Glomerular visceral epithelial cell (primary cell): ENCODE results near the gene MSH5.

Experiments used
- DNase-seq: peaks from one replicate; pipeline ENCODE4 v3.0.0-alpha.2; 2016; ENCODE audit errors: extremely low spot score

Gene MSH5

DNA sequence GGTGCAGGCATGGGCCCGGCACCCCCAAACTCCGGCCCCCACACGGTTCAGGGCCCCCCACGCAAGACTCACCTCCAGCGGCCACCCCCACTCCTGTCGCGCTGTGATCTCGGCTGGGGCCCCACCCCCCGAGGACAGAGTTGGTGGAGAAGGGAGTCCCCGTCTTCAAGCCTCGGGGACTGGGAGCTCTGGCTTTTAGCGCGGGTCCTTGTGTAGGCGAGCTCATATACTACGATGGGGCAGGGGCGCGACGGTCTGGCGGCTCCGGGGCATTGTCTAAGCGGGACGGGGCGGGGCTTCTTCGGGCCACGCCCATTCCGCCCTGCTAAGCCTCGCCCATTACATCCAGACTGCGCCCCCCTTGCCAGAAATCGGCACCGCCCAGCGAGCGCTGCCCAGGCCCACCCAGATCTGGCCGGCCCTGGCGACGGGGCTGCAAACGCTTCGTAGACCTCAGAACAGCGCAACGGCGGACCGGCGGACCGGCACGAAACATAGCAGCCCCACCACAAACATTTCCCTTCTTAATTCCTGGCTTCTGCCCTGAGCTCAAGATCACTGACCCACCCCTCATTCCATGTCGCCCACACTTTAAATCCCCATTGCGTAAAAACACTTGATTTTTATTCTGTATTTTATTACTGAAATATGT lies 9.7 kb upstream of the MSH5 start:
- DNase-seq: peak; percentile 88

DNA sequence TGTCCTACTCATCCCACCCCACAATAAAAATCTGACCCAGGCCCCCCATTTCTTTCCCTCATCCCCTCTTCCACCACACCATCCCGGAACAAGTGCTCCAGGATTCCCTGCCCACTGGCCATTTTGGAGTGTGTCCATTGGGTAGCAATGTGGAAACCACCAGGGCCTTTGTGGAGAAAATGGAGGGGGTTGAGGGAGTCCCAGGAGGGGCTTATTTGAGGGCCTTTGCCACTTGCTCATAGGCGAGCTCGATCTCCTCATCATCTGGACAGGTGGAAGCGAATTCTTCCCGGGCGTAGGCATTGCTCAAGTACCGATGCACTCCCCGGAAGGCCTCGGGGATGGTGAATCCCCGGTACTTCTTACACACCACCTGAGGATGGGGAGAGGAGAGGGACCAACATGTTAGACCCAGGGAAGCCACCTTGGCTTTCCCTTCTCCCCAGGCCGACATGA lies 9.1 kb upstream of the MSH5 start:
- DNase-seq: no peak

DNA sequence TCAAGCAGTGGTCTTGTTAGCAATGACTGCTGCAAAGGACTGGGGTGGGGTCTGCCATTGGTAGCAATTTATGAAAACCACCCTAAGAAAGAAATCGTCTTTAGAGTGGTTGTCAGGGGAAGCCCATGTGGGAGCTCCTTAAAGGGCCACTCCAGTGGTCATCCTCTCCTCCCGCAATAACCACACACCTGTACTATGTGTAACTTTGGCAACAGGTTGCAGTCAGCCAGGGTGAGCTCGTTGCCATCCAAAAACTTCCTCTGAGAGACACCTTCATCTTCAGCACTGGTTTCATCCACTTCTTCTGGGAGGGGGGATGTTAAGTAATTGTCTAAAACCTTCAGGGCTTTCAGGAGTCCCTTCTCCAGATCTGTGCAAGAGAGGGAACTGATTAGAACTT lies 7.8 kb upstream of the MSH5 start:
- DNase-seq: no peak

DNA sequence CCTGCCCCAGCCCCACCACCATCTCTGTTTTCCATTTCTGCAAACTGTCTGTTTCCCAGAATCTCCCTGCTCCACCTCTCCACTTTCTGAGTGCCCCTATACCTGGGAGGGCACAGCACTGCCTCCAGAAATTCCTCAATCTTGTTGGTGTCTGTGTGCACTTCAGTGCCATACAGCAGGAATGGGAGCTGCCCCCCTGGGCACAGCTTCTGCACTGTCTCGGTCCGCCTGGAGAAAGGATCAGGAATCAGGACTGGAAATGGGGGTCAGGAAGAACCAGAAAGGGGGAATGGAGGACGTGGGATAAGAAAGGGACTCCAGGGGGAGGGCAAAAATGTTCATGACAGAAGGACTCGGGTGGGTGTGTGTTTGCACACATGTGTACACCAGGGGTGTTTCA lies 6.1 kb upstream of the MSH5 start:
- no peak for DNase-seq

DNA sequence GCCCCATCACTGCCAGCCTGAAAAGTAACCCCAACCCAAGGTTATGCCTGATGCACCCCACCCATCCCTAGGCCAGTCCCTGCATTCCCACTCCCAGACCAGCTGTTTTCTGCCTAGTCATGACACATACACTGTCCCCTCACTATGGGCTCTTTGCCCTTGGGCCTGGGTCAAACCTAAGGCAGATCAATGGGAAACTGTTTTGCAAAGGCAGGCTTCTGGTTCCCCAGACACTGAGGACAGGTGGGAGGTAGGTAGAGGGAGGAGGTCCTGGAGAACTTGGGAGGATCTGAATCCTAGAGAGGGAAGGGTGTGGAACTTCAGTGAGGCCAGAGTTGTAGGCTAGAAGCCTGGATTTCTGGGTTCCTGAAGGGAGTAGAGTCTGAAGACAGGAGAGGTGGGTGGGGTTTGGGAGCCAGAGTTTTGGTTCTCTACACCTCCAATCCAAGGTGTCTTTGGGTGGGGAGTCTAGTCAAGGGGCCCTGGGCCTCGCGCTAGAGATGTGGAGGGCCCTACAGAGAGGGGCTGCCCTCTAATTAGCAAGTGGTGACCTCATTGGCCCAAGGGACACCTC lies 5.5 kb upstream of the MSH5 start:
- no peak for DNase-seq

DNA sequence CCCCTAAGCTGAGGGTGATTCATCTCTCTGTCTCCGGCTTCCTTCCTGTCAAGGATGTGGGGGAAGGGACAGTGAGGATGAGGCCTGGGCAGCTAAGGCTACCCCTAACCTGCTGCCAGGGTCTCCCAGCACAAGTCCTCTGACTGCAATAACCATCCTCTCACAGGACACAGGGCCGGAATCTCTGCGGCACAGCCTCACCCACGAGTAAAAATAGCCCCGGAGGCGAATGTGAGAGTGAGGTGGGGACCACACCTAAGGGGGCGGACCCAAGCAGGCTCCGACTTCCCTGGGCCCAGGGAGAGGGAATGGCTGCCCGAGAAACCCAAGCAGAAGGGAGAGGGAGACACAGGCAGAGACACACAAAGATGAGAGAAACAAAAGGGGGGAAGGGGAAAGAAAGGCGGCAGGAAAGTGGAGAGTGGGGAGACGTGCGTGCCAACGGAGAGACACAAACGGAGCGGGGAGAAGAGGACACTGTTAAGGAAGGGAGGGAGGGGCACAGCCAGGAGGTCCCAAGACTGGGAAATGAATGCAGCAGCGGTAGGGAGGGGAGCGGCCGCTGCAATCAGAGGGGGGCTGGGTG lies 4.9 kb upstream of the MSH5 start:
- peak; percentile 77 for DNase-seq

DNA sequence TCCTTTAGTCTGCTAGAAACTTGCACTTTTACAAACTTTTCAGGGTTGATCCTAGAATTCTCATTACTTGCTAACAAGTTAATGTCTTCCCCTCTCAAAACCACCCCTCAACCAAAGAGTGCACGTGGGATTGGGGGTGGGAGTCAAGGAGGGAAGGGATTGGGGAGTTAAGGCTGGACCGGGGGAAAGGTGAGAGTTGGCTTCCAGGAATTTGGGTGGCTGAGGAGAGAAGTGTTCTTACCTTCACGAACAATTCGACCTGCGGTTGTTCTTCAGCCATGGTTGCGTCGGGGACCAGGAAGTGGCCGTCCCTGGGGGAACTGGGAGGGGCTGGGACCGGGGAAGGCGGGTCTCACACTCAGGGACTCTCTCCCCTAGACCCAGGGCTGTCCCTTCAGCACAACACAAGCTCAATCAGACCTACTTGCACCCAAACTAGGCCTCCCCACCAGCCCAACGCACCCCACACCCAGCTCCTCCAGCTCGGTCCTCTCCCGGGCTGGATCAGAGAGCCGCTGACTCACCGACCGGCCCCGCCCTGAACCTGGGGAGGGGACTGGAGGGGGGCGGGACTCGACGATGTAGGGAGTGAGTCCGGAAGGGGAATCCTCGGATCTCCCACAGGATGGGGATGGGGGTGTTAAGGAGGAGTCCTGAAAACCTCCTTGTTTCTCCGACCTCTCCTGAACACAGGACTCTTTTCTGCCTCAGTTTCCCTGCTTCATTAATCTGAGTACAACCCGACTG lies 3.6 kb upstream of the MSH5 start, which contains the start of gene CLIC1:
CLIC1 (minus strand) TSS at position 510 of the 747 bp plus-strand sequence; CDS start at position 280, 230 bp downstream.
- DNase-seq: peak; percentile 85

DNA sequence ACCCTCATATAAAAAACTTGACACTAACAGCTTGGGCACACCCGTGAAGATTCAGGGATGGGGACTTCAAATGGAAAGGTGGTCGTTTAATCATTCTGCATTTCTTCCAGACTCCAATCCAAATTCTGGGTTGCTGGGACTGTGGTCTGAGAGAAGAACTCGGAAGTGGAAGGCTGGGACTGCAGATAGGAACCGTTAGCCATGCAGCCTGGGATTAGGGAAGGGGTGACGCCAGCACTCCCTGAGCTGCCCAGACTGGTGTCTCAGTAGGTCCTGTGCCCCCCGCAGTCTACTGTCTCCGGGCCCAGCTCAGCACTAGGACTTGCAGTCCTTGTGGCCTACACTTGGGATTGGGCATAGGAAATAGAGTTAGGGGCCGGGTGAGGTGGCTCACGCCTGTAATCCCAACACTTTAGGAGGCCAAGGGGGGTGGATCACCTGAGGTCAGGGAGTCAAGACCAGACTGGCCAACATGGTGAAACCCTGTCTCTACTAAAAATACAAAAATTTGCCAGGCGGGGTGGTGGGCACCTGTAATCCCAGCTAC lies 3.0 kb upstream of the MSH5 start:
- no peak for DNase-seq

DNA sequence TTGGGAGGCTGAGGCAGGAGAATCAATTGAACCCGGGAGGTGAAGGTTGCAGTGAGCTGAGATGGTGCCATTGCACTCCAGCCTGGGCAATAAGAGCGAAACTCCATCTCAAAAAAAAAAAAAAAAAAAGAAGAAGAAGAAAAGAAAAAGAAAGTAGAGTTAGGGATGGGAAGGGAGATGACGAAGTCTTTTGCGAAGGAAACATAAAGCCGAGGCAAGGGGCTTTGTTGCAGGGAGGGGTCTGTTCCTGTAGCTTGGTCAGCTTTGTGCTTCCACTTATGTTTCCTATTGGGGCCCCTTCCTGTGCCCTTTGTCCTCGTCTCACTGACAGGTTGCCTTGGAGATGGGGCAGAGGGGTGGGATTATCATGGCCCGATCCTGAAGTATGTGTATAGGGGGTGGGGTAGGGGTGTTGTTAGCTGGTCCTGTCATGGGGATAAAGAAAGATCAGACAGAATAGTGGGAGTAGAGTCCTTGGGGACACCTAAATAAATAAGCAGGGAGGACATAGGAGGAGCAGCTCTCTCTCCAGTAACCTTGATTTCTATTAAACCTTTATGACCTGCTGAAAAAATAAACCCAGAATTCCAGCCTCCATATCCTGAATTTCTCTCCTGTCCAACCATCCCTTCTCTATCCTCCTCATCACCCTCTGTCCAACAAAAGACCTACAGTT lies 2.4 kb upstream of the MSH5 start:
- DNase-seq: no peak

DNA sequence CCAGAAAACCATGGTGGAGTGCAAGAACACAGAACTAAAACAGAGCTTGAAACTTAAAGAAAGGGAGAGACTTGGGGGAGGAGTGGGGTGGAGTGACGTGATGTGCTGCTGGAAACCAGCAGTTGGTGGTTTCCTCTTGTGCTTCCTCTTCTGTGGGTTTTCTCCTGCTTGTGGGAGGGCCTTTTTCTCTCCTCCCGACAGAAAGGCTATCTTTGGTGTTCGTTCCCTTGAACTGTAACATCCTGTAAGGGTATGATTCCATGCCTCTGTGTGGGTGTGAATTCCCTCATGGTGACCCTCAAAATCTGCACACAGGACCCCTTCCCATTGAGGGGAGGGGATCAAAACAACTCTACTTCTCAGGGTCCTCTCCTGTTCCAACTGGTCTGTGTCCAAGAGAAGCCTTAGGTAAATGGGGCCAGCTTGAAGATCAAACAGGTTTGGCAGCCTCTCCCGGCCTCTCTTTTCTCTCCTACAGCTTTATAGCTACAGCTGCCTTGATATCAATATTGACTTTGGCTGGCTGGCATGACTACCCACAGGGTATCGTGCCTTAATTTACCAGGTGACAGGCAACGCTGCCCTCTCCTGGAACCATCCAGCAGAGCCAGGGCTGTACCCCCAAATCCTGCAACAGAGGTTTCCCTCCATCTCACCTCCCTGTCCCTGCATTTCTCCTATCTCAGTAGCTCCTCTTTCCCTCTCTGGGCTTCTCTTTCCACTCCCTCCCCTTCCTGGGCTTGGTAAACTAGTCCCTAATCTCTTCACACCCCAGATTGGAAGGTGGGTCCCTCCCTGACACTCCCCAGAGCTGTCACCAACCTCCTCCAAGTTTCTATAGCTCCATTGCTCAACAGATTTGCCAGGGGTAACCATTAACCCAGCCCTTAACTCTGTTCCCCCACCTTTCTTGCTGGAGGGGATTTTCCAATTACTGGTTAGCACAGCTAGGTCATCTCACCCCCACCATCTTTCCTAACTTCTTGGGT lies 1.5 kb upstream of the MSH5 start:
- DNase-seq: peak; percentile 85

DNA sequence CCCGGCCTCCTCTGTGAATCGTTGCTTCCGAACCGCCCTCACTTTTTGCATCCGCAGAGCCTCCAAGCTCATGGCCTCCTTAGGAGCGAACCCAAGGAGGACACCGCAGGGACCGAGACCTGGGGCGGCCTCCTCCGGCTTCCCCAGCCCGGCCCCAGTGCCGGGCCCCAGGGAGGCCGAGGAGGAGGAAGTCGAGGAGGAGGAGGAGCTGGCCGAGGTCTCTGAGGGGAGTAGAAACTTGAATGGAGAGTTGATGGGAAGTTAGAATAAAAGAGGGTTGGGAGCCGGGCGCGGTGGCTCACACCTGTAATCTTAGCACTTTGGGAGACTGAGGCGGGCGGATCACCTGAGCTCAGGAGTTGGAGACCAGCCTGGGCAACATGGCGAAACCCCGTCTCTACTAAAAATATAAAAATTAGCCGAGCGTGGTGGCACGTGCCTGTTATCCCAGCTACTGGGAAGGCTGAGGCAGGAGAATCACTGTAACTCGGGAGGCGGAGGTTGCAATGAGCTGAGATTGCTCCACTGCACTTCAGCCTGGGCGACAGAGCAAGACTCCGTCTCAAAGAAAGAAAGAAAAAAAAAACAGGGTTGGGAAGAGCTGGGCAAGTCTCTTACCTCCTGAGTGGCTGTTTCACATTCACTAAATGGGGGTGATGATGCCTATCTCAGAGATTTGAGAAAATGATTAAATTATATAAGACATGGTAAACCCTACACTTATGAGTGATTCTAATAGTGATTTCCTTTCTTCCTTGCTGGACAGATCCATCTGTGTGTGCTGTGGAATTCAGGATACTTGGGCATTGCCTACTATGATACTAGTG lies 805 bp downstream of the MSH5 start:
- DNase-seq: no peak

DNA sequence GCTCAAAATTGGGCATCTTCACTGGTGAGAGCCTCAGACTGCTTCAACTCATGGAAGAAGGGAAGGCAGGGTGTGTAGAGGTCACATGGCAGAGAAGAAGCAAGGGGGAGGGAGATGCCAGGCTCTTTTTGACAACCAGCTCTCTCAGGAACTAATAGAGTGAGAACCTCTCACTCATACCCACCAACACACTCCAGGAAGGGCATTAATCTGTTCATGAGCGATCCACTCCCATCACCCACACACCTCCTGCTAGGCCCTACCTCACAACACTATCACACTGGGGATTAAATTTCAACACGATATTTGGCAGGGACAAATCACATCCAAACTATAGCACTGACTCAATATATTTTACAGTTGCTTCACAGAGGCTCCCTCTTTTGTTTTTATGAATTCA lies 2.0 kb downstream of the MSH5 start:
- no peak for DNase-seq

DNA sequence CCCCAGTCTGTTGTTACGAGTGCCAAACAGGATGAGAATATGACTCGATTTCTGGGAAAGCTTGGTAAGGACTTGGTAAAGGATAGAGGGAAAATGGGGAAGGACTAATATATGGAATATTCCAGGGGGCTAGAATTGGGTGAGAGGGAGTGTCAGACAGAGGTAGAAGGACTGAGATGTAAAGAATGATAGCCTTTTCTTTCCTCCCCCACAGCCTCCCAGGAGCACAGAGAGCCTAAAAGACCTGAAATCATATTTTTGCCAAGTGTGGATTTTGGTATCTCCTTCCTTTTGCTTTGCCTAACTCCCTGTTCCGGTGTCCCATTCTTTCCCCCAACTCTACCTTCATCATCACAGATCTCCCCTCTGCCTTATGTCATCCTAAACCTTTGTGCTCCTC lies 3.1 kb downstream of the MSH5 start:
- DNase-seq: no peak

DNA sequence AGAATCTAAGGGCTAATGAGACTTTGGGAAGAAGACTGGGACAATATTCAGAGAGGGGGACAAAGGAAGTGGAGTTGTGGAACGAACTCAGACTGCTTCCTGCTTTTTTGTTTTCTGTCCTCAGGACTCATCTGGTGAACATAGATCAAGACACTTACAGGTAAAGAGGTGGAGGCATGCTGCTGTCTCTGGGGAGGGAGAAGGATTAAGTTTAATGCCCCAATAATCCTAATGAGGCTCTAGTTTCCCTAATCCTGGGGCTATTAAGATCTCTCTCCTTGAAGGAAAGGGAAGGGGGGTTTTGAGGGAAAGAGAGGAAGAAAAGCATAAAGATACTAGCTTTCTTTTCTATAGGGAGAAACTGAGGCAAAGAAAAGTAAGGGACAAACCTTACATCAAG lies 4.6 kb downstream of the MSH5 start:
- no peak for DNase-seq

DNA sequence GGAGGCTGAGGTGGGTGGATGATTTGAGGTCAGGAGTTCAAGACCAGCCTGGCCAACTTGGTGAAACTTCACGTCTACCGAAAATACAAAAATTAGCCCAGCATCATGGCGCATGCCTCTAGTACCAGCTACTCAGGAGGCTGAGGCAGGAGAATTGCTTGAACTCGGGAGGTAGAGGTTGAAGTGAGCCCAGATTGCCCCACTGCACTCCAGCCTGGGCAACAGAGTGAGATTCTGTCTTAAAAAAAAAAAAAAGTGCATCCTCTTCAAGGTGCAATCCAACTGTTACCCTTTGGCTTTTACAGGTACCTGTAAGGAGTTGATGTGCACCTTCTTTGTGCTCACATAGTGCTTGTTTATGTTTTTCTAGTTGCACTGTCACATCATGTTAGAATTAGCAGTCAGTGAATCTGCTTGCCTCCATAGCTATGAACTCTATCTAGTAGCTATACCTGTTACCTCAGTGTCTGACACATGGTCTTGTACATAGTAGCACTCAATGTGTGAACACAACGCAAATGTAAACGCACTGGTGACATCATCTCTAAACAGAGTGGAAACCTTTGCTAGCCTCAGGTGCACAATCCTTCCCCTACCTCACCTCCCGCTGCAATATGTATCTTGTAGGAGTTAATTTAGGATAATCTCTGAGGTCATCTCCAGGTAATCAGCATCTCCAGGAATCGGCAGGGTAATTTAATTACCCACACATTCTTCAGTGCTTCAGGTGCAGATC lies 9.7 kb downstream of the MSH5 start:
- DNase-seq: no peak

DNA sequence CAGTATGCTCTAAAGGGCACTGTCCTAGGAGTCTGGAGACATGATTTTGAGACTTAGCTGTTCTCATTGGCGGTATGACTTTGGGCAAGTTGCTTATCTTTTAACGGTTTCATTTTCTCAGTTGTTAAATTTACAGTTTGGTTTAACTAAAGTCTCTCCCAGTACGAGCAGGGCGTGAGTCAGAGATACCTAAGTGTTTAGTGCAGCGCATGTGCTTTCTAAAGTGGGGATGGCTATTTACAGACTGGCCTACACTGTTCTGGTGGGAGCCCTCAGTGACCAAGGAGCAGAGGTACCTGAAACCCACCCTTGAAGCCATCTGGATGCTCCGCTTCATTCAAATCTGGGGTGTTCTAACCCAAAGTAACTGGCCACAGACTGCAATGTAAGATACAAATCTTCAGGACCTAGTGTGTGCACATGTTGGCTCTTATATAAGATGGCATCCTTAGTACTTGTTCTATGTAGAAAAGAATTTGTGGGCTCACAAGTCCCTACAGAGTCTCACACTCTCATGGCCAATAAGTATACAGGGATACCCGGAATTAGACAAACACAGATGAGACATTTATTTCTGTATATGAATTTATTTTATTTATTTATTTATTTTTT lies 10.7 kb downstream of the MSH5 start:
- no peak for DNase-seq

DNA sequence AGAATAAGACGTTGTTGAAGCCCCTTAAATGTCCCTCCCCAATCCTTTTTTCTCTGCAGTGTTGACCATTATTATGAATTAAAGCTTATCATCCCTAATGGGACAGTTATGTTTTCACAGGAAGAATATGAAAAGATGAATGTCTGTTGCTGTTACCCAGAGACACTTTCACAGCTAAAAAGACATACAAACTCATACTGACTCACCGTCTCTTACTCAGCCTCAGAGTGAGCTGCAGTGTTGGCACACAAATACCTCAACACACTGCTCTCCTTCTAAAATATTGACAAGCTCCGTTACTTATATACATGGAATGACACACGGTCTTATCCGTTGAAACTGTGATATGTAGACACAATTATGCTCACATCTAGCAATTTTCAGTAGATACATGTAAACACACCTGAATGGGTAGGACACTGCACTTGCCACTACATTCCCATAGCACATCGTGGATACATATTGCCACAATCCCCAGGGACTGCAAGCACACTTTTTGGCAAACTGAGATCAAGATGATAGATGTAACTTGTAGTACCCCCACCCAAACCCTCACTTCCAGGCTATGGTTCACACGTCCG lies 13.0 kb downstream of the MSH5 start:
- DNase-seq: peak; percentile 57

DNA sequence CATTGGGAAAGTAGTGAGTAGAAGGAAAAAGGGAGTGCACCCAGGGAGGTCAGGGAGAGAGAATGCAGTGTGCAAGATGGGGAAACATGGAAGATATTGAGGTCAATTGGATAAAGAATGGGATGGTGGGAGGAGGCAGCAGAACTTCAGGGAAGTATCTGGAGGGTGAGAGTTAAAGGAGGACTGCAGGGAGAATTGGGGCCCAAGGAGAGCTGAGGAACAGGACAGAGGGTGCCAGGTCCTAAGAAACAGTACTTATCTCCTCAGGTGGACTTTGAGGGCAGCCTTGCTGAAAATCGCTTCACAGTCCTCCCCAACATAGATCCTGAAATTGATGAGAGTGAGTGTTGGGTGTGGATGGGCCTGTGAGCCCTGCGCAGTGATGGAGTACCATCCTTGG lies 18.5 kb downstream of the MSH5 start:
- no peak for DNase-seq
